Adrenal gland (tissue), 12 donors: ENCODE data around the gene DGCR8. TPM values are rescaled to one million over a fixed set of nuclear protein-coding genes. Genes with fewer than 3 reads are reported as not detected.

Experiments
- DNase-seq, 7 donors: peaks; one replicate each; pipeline ENCODE4 v3.0.0-alpha.2; 2019 to 2020
- H3K27ac ChIP-seq, 5 donors: fragments of 200-600 bp; sonication (generic) in 4 of 5; 1 replicate in 3 of 5; 2 replicates in 2 of 5; pipeline versions ENCODE4 v1.5.1 to v1.8.0; 2016 to 2020; ENCODE audit warnings: mild to moderate bottlenecking in 1 of 5
- H3K27me3 ChIP-seq: fragments of 200-600 bp; 2 replicates; pipeline ENCODE4 v1.8.0; 2021
- H3K36me3 ChIP-seq, 2 donors: fragments of 200-600 bp; replicated peaks in 1 of 2; 1 replicate in 1 of 2; 2 replicates in 1 of 2; pipeline versions ENCODE4 v1.5.1 to v1.8.0; 2018 to 2022
- H3K4me1 ChIP-seq, 2 donors: fragments of 200-600 bp; replicated peaks in 1 of 2; 1 replicate in 1 of 2; 2 replicates in 1 of 2; pipeline versions ENCODE4 v1.5.1 to v1.8.0; 2018 to 2021
- H3K4me3 ChIP-seq, 4 donors: fragments of 200-600 bp; sonication (generic) in 3 of 4; one replicate each; pipeline ENCODE4 v1.5.1; 2016 to 2018
- H3K9me3 ChIP-seq, 3 donors: fragments of 200-600 bp; sonication (generic) in 1 of 3; replicated peaks in 1 of 3; 1 replicate in 2 of 3; 2 replicates in 1 of 3; pipeline versions ENCODE4 v1.5.1 to v1.8.0; 2016 to 2021
- CTCF ChIP-seq, 6 experiments: fragments of 450-650 bp in 4 of 6; fragments of 200-600 bp in 2 of 6; sonication (generic) in 1 of 6; IDR thresholded peaks; 1 replicate in 5 of 6; 2 replicates in 1 of 6; pipeline versions ENCODE4 v1.5.1 to v1.8.0; 2016 to 2021; ENCODE audit warnings: antibody characterized with exemption in 6 of 6, mild to moderate bottlenecking in 2 of 6, moderate library complexity in 1 of 6
- POLR2A ChIP-seq, 2 donors: fragments of 450-650 bp; IDR thresholded peaks; one replicate each; pipeline ENCODE4 v1.6.1; 2017; ENCODE audit warnings: antibody characterized with exemption in 2 of 2, mild to moderate bottlenecking in 2 of 2, moderate library complexity in 1 of 2
- WGBS, 4 donors: extraction: QIAGEN DNeasy Blood & Tissue Kit in 2 of 4; methylation state at CpG; one replicate each; pipeline versions ENCODE4 v1.1.5 to v1.1.7; 2013 to 2017; 5-methylcytosine and 5-hydroxymethylcytosine counted together
- intact Hi-C, 2 donors: fragments of 100-400 bp; cut with DNase I; formaldehyde crosslinking; loops; one replicate each; pipeline versions ENCODE4 v1.14.1 to v1.15.0; 2022 to 2023
- polyA plus RNA-seq, 3 donors: library from polyadenylated mRNA; stranded (reverse); fragments of 200-250 nt in 2 of 3; fragments of 350-450 nt in 1 of 3; fragmentation: Illumina TruSeq in 1 of 3; extraction: RNeasy Lipid Tissue Mini Kit (QIAGEN cat#74804) in 1 of 3; gene quantifications; one replicate each; pipeline ENCODE4 v1.2.3, GENCODE V29; 2013 to 2014
- total RNA-seq, 9 donors: library from RNA; depleted of rRNA in 4 of 9; stranded (reverse); fragments of >200 nt in 4 of 9; fragments of 120-200 nt in 1 of 9; fragmentation: NEBNext Ultra II Directional in 1 of 9; extraction: Animal tissue kit (Norgen Biotek cat#: 25700) in 1 of 9; gene quantifications; one replicate each; pipeline versions ENCODE4 v1.1.0 to v1.2.4, GENCODE V29; 2013 to 2023
- donor health status: healthy with polysubstance abuse.
- donor health status: Bipolar disorder and iron deficiency.
- donor health status: DM: yes; HTN: yes; CAD: no.
- donor health status: DM: no; HTN: no; CAD: no.
- donor health status: DM: no; HTN: no; CAD: no.
- donor health status: DM: yes; HTN: yes; CAD: no.

Gene DGCR8
- total and polyA plus RNA-seq, 12 donors: 7.2 to 32.2 (median 22.4) TPM

DNA sequence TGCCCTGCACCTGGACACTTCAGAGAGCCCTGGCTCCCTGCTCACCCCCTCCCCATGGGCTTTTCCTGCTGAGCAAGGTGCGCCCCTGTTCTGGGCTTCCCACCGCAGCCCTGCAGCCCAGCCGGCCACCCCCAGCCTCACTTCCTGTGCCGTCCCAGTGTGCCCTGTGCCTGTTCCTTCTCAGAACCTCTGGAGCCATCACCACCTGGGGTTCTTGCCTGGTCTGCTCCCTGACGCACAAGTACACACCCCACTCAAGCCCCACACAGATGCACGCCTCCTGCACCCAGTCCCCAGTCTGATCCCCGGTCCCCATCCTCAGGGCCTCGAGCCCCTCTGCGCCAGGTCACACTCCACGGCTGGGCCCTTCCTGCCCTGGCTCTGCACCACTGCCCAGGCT lies 23.9 kb upstream of the DGCR8 start:
- Histone ChIP-seq H3K27me3 (no peaks in the 10 kb centered on the region), H3K9me3 (no peaks in the 10 kb centered on the region), H3K4me1 (peaks cover 0 to 8% of the 10 kb centered on the region in 2 donors), H3K36me3 (peaks cover 0 to 55% of the 10 kb centered on the region in 2 donors), H3K27ac (no peak overlapping the region), H3K4me3 (no peak overlapping the region)
- TF ChIP-seq POLR2A (IDR thresholded peaks at IDR 0.05) (no peak), CTCF (IDR thresholded peaks at IDR 0.05) (no peak)
- DNase-seq: no peak
- intact Hi-C loops: no loop called here
- 89 to 95% (median 93%) methylated on average over 10 of the region's 10 CpGs for WGBS, 4 donors

DNA sequence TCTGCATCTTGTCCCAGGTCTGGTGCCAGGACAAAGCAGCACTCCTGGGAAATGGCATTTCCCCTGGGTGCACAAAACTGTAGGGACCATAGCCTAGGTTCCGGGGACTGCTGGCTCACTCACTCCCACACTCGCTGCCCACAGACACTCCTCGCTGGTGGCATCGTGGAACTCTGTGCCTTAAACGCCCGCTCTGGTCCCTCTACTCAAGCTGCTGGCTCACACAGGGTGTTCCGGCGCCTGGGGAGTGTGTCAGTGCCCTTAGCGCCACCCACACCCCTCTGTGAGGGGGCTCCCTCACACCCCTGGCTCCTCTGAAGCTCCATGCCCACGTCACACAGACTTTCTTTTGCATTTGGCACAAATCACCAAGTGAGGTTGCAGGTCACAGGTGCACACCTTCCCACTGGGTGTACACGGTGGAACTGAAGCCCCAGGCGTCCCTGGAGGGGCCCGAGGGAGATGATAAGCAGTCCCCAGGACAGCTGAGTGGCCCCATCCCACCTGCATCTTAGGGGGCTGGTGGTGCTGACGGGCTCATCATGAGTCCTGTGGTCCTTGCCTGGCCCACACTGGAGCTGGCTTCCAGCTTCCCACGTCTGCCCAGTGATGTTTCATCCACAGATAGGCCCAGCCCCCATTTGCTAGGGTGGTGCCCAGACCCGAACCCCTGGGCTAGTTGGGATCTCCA lies 23.2 kb upstream of the DGCR8 start:
- WGBS, 4 donors: 93 to 97% (median 95%) methylated on average over 10 to 16 of the region's 16 CpGs
- no peak for DNase-seq
- intact Hi-C loops: no loop called here
- H3K27me3 ChIP-seq: no peaks in the 10 kb centered on the region
- peaks cover 0 to 58% of the 10 kb centered on the region in 2 donors for H3K36me3 ChIP-seq
- H3K9me3 ChIP-seq: no peaks in the 10 kb centered on the region
- TF ChIP-seq POLR2A (IDR thresholded peaks at IDR 0.05) (no peak), CTCF (IDR thresholded peaks at IDR 0.05) (no peak)
- no peak overlapping the region for H3K27ac ChIP-seq
- H3K4me3 ChIP-seq: no peak overlapping the region
- peaks cover 0 to 8% of the 10 kb centered on the region in 2 donors for H3K4me1 ChIP-seq

DNA sequence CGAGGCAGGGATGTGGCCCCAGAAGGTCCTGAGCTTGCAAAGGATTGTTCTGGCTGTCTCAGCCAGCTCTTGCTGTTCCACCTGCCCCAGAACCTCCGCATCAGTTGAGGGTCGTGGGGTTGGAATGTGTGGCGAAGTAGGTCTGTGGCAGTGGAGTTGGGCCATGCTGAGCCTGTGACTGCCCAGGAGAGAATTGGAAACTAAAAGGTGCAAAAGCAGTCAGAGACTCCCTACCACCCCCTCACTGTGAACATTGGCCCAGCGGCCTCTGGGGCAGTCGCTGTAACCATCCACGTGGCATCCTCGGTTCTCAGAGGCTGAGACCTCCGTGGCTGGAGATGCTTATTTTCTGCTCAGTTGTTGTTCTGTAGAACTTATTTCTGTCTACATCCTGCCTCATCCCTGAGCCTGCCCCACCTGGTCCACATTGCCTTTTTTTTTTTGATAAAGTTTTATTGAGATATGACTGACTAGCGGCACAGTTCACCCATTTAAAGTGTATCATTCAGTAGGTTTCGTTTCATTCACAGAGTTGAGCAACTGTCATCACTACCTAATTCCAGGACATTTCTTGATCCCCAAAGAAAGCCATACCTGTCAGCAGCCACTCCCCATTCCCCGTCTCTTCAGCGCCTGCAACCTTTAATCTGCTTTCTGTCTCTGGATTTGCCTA lies 22.3 kb upstream of the DGCR8 start:
- H3K4me1 ChIP-seq: peaks cover 0 to 8% of the 10 kb centered on the region in 2 donors
- intact Hi-C loops: no loop called here
- no peaks in the 10 kb centered on the region for H3K9me3 ChIP-seq
- TF ChIP-seq POLR2A (IDR thresholded peaks at IDR 0.05): no peak
- TF ChIP-seq CTCF (IDR thresholded peaks at IDR 0.05): no peak
- H3K4me3 ChIP-seq: no peak overlapping the region
- 96 to 100% (median 98%) methylated on average over 13 of the region's 13 CpGs for WGBS, 4 donors
- no peak for DNase-seq
- H3K27me3 ChIP-seq: no peaks in the 10 kb centered on the region
- H3K27ac ChIP-seq: no peak overlapping the region
- H3K36me3 ChIP-seq: peaks cover 0 to 65% of the 10 kb centered on the region in 2 donors

DNA sequence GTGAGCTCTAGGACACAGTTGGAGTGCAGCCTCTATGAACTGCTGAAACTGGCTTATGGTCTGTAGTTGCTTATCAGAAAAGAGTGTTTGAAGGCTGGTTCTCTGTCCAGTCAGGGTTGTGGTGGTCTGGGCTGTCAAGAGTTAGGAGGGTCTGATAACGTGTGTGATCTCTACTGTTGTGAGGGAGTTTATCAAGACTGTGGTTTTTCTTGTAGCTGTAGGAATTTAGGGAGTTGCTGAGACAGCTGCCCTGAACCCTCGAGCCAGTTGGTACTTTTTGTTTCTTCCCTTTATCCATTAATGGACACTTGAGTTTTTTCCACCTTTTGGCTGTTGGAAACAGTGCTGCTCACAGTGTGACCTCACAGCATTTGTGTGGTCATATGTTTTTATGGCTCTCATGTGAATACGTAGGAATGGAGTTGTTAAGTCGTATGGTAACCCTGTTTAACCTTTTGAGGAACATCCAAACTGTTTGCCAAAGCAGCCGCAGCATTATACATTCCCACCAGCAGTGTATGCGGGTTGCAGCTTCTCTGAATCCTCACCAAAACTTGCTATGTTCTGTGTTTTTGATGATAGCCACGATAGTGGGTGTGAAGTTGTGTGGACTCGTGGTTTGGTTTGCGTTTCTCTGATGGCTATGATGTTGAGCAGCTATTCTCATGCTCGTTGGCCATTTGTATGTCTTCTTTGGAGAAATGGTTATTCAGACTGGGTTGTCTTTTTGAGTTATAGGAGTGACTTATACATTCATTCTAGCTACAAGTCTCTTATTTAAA lies 20.9 kb upstream of the DGCR8 start:
- H3K27ac ChIP-seq: no peak overlapping the region
- H3K36me3 ChIP-seq: peaks cover 0 to 65% of the 10 kb centered on the region in 2 donors
- TF ChIP-seq POLR2A (IDR thresholded peaks at IDR 0.05) (no peak), CTCF (IDR thresholded peaks at IDR 0.05) (no peak)
- H3K27me3 ChIP-seq: no peaks in the 10 kb centered on the region
- H3K9me3 ChIP-seq: no peaks in the 10 kb centered on the region
- intact Hi-C loops: no loop called here
- H3K4me1 ChIP-seq: peaks cover 0 to 8% of the 10 kb centered on the region in 2 donors
- no peak overlapping the region for H3K4me3 ChIP-seq
- 87 to 92% (median 90%) methylated on average over 9 to 10 of the region's 10 CpGs for WGBS, 4 donors
- no peak for DNase-seq
